ENCODE data around the gene NPL. TPM values are rescaled to one million over a fixed set of nuclear protein-coding genes. Genes with fewer than 3 reads are reported as not detected.

NPL gene
- total RNA-seq, 4 donors from 2014 or later: 7.8 to 16.2 (median 12.6) TPM

DNA sequence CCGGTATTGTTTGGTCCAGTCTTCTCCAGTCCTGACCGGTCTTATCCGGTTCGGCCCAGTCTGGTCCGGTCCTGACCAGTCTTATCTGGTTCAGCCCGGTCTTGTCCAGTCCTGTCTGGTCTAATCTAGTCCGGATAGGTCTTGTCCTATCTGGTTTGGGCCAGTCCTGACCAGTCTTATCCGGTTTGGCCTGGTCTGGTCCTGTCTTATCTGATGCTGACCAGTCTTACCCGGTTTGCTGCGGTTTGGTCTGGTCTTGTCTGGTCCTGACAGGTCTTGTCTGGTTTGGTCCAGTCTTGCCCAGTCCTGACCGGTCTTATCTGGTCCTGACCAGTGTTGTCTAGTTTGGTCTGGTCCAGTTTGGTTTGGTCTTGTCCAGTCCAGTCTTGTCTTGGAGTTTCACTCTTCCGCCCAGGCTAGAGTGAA is 79.7 kb downstream of the NPL start:
- Histone ChIP-seq H3K9me3 (no peaks in the 10 kb centered on the region), H3K36me3 (peaks cover 14 to 100% (median 32%) of the 10 kb centered on the region in 3 donors), H3K4me1 (no peaks in the 10 kb centered on the region), H3K27me3 (no peaks in the 10 kb centered on the region), H3K4me3 (no peak overlapping the region), H3K27ac (no peak overlapping the region)
- TF ChIP-seq, protein P1, sequence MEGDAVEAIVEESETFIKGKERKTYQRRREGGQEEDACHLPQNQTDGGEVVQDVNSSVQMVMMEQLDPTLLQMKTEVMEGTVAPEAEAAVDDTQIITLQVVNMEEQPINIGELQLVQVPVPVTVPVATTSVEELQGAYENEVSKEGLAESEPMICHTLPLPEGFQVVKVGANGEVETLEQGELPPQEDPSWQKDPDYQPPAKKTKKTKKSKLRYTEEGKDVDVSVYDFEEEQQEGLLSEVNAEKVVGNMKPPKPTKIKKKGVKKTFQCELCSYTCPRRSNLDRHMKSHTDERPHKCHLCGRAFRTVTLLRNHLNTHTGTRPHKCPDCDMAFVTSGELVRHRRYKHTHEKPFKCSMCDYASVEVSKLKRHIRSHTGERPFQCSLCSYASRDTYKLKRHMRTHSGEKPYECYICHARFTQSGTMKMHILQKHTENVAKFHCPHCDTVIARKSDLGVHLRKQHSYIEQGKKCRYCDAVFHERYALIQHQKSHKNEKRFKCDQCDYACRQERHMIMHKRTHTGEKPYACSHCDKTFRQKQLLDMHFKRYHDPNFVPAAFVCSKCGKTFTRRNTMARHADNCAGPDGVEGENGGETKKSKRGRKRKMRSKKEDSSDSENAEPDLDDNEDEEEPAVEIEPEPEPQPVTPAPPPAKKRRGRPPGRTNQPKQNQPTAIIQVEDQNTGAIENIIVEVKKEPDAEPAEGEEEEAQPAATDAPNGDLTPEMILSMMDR (IDR thresholded peaks at IDR 0.05): no peak
- TF ChIP-seq POLR2A (IDR thresholded peaks at IDR 0.05): no peak
- 89 to 90% methylated on average over 10 to 12 of the region's 12 CpGs for WGBS, 2 donors
- intact Hi-C loops (cut with DNase I): no loop called here
- DNase-seq: no peak

DNA sequence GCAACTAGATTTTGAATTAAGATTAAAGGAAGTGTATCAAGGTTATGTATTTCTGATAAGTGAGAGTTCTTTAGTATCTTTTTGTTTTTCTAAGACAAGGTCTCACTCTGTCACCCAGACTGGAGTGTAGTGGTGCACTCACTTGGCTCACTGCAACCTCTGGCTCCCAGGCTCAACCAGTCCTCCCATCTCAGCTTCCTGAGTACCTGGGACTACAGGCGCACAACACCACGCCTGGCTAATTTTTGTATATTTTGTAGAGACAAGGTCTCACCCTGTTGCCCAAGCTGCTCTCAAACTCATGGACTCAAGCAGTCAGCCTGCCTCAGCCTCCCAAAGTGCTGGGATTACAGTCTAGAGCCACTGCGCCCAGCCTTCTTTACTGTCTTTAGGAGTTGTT is 83.3 kb downstream of the NPL start:
- H3K36me3 ChIP-seq: peaks cover 20 to 100% (median 47%) of the 10 kb centered on the region in 3 donors
- H3K4me3 ChIP-seq: no peak overlapping the region
- DNase-seq: no peak
- H3K27me3 ChIP-seq: no peaks in the 10 kb centered on the region
- H3K27ac ChIP-seq: no peak overlapping the region
- 84 to 97% methylated on average over 3 of the region's 3 CpGs for WGBS, 2 donors
- H3K4me1 ChIP-seq: no peaks in the 10 kb centered on the region
- no peak for TF ChIP-seq POLR2A (IDR thresholded peaks at IDR 0.05)
- intact Hi-C loops (cut with DNase I): no loop called here
- H3K9me3 ChIP-seq: no peaks in the 10 kb centered on the region

DNA sequence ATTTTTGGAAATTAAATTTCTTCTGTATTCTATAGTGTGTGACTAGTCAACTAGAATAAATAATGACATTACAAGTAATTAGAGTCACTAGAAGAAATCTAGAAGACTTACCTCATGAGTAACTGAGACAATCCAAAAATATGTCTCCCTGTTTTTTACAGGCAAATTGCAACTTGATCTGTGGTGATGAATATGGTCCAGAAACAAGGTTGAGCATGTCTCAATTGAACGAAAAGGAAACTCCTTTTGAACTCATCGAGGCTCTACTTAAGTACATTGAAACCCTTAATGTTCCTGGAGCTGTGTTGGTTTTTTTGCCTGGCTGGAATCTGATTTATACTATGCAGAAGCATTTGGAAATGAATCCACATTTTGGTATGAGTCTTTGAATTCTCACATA is 86.3 kb downstream of the NPL start:
- 36 to 62% methylated on average over 2 of the region's 2 CpGs for WGBS, 2 donors
- Histone ChIP-seq H3K9me3 (no peaks in the 10 kb centered on the region), H3K4me3 (no peak overlapping the region), H3K4me1 (no peaks in the 10 kb centered on the region), H3K27ac (no peak overlapping the region), H3K27me3 (no peaks in the 10 kb centered on the region), H3K36me3 (peaks cover 16 to 100% (median 56%) of the 10 kb centered on the region in 3 donors)
- no peak for DNase-seq
- TF ChIP-seq, protein P1 (IDR thresholded peaks at IDR 0.05): no peak
- no peak for TF ChIP-seq POLR2A (IDR thresholded peaks at IDR 0.05)
- intact Hi-C loops (cut with DNase I): no loop called here

DNA sequence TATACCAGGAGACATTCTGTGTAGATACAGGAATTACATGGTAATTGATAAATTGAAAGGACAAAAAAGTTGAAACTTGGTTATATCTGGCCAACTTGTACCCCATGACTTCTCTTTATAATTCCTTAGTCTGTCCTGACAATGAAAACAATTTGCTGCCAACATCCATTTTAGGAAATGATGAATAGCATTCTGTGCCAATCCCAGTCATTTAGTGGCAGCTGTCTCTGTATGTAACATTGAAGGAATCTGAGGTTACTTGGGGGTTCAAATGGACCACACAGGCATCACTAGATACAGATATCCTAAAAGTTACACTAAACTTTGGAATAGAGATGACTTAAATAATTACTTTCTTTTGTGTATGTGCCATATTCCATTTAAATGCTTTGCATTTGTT is 87.8 kb downstream of the NPL start:
- Histone ChIP-seq H3K36me3 (peaks cover 23 to 100% (median 68%) of the 10 kb centered on the region in 3 donors), H3K4me1 (no peaks in the 10 kb centered on the region), H3K9me3 (no peaks in the 10 kb centered on the region), H3K27me3 (no peaks in the 10 kb centered on the region), H3K4me3 (no peak overlapping the region), H3K27ac (no peak overlapping the region)
- intact Hi-C loops (cut with DNase I): no loop called here
- TF ChIP-seq, protein P1 (IDR thresholded peaks at IDR 0.05): no peak
- no peak for TF ChIP-seq POLR2A (IDR thresholded peaks at IDR 0.05)
- no peak for DNase-seq

DNA sequence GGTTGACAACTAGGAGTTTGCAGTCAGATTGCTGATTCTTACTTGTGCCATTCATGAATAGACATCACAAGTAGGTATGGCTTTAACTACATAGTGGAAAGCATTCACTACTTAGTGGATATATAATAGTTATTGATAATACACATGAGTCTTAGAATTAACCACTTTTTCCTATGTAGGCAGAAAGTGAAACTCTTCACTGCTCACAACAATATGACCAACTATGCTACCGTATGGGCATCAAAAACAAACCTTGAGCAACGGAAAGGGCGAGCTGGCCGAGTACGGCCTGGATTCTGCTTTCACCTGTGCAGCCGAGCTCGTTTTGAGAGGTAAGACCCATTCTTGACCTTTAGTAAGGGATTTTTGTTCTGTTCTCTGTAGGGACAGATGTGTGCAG is 88.3 kb downstream of the NPL start:
- Histone ChIP-seq H3K27me3 (no peaks in the 10 kb centered on the region), H3K4me3 (no peak overlapping the region), H3K4me1 (no peaks in the 10 kb centered on the region), H3K9me3 (no peaks in the 10 kb centered on the region), H3K27ac (no peak overlapping the region), H3K36me3 (peaks cover 25 to 100% (median 69%) of the 10 kb centered on the region in 3 donors)
- TF ChIP-seq, protein P1 (IDR thresholded peaks at IDR 0.05): no peak
- no peak for TF ChIP-seq POLR2A (IDR thresholded peaks at IDR 0.05)
- no peak for DNase-seq
- WGBS, 2 donors: 87 to 92% methylated on average over 7 of the region's 7 CpGs
- intact Hi-C loops (cut with DNase I): no loop called here

Other genes starting within 250 kb of the NPL start
- 1 to 10 TPM; 5.6 to 9.5 (median 7.5) TPM for gene RNASEL, start 200.5 kb upstream of the NPL start, total RNA-seq
- 1 to 10 TPM; 1.1 to 2.2 (median 1.3) TPM for gene RGS16, start 185.4 kb upstream of the NPL start, total RNA-seq
- not detected for gene RGS8, start 105.2 kb upstream of the NPL start, total RNA-seq
- 100 to 1,000 TPM in 1 of 4 donors, 10 to 100 TPM in 3; 50.5 to 110 (median 81.2) TPM for gene DHX9, start 49.6 kb downstream of the NPL start, total RNA-seq
- gene SHCBP1L, start 163.4 kb downstream of the NPL start, total RNA-seq: under 1 TPM in 1 of 4 donors, not detected in 3; 0.40 TPM
- 100 to 1,000 TPM in 1 of 4 donors, 10 to 100 TPM in 3; 26.3 to 275 (median 60.0) TPM for gene LAMC1, start 233.6 kb downstream of the NPL start, total RNA-seq

All from esophagus squamous epithelium (tissue), 5 donors.